IPS-20b (cell line): ENCODE results near the gene FAM219A.

Experiments used
- H3K27ac ChIP-seq: one replicate; pipeline ENCODE4 v1.5.1; 2013; ENCODE audit warnings: low read length
- H3K27me3 ChIP-seq: 2 replicates; pipeline ENCODE4 v1.6.1; 2013; ENCODE audit warnings: mild to moderate bottlenecking, low read length, inconsistent platforms; ENCODE audit not compliant: insufficient read depth
- H3K36me3 ChIP-seq: 2 replicates; pipeline ENCODE4 v1.6.1; 2013; ENCODE audit warnings: low read depth, mild to moderate bottlenecking, inconsistent platforms, low read length, moderate library complexity; ENCODE audit not compliant: insufficient read depth
- H3K4me1 ChIP-seq: 2 replicates; pipeline ENCODE4 v1.6.1; 2013; ENCODE audit warnings: mild to moderate bottlenecking, control low read depth, inconsistent platforms, low read length, moderate library complexity; ENCODE audit not compliant: insufficient read depth
- H3K4me3 ChIP-seq: 2 replicates; pipeline ENCODE4 v1.5.1; 2013; ENCODE audit warnings: mild to moderate bottlenecking, low read length, inconsistent platforms
- H3K9ac ChIP-seq: 2 replicates; pipeline ENCODE4 v1.6.1; 2013; ENCODE audit warnings: low read depth, mild to moderate bottlenecking, inconsistent platforms, low read length, moderate library complexity
- H3K9me3 ChIP-seq: 2 replicates; pipeline ENCODE4 v1.6.1; 2013; ENCODE audit warnings: mild to moderate bottlenecking, low read depth, low read length, inconsistent platforms; ENCODE audit not compliant: insufficient read depth

FAM219A gene

DNA sequence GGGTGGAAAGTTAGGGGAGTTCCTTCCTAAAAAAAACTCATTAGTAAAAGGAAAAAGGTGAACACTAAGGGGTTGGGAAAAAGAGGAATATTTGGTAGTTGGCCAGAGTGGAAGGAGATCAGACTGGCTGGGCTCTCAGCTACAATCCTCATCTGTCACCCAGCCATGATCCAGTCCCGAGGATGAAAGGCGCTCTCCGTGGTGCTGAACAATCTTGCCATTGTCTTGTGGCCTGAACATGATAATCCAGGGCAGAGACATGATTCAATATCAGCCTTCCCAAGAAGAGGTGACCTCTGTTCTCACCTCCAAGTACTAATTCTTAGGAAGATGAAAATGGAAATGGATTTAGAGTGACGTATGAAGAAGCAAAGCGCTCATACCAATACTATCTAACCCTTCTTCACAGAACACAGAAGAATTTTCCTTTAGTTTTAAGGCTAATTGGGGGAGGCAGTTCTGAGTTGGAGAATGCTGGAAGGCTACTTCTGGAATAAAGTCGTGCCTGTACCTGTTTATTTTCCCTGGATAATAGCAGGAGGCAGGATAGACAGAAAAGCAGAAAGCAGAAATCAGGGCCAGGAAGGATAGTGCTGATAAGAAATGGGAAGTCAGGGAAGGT lies 45.0 kb downstream of the FAM219A start:
- no peaks in the 10 kb centered on the region for H3K4me1 ChIP-seq
- no peak overlapping the region for H3K27ac ChIP-seq
- H3K9ac ChIP-seq, result no peak overlapping the region
- H3K36me3 ChIP-seq, result no peaks in the 10 kb centered on the region
- no peak overlapping the region for H3K4me3 ChIP-seq
- H3K9me3 ChIP-seq, result no peaks in the 10 kb centered on the region
- no peaks in the 10 kb centered on the region for H3K27me3 ChIP-seq

DNA sequence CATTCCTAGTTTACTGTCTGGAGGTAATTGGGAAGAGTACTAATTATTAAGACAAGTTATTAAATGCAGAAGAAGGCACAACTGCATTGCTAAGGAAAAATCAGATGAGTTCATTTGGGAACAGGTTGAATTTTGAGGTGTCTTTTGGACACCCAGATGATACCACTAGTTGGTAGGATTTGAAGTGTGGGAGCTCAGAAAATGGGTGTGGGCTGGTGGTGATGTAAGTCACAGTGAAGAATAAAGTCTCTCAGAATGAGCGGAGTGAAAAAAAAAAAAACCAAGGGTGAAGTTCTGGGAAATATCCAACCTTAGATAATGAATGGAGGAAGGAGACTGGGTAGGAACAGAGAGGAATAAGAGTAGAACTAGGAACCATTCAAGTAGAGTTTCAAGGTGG lies 46.0 kb downstream of the FAM219A start:
- Histone ChIP-seq H3K36me3 (no peaks in the 10 kb centered on the region), H3K9ac (no peak overlapping the region), H3K9me3 (no peaks in the 10 kb centered on the region), H3K27ac (no peak overlapping the region), H3K4me3 (no peak overlapping the region), H3K27me3 (no peaks in the 10 kb centered on the region), H3K4me1 (no peaks in the 10 kb centered on the region)

DNA sequence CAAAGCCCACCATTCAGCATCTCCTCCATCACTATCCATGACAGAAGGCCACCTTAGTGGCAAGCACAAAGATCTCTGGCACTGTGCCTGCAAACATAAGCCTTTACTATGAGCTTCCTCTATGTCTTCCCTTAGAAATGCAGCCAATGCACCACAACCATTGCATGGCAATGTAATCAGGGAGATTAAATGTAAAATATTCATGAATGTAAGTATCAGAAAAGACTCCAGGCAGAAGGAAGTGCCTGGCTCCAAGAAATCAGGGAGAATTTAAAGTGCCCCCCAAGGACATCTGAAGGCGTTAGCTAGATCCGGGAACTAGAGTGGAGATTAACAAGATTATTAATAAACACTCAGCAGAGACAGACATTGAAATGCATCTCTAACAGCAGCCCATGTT lies 49.2 kb downstream of the FAM219A start:
- Histone ChIP-seq H3K36me3 (no peaks in the 10 kb centered on the region), H3K9me3 (no peaks in the 10 kb centered on the region), H3K4me1 (no peaks in the 10 kb centered on the region), H3K27me3 (no peaks in the 10 kb centered on the region), H3K27ac (no peak overlapping the region), H3K9ac (no peak overlapping the region), H3K4me3 (no peak overlapping the region)

DNA sequence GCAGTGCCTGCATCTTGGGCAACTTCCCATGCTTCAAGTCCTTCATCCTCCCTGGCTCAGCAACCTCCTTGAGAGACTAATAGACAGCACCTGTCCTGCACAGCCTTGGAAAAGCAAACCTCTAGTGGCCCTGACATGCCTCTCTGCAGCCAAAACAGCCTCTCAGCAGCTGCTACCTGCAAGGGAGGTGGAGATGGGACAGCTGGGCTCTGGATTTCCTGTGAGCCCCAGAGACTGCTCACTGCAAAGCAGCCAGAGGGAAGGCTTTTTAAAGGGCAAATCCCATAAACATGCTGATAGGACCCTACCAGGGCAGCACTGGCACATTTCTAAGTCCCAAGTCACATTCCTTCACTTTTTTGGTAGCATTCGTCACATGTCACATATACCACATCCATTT lies 50.2 kb downstream of the FAM219A start:
- Histone ChIP-seq H3K9ac (no peak overlapping the region), H3K36me3 (no peaks in the 10 kb centered on the region), H3K4me1 (no peaks in the 10 kb centered on the region), H3K27ac (no peak overlapping the region), H3K4me3 (no peak overlapping the region), H3K27me3 (no peaks in the 10 kb centered on the region), H3K9me3 (no peaks in the 10 kb centered on the region)

DNA sequence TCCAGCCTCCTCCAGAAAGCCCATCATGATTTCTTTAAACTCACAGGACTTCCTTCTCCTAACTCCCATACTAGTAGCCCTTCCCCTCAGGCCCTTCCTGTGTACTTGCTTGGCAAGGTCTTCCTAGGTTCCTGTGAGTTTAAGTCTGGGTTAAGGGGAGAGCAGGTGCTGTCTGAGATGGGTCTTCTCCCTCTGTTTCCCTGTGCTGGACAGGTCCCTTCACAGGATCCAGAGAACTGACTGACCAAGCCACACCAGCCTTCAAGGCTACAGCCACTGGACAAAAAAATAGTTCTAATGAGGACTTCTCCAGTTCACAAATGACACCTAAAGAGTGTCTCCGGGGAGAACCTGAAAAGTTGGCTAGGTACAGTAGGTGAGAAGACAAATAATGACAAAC lies 52.2 kb downstream of the FAM219A start:
- Histone ChIP-seq H3K9me3 (no peaks in the 10 kb centered on the region), H3K9ac (no peak overlapping the region), H3K4me1 (no peaks in the 10 kb centered on the region), H3K4me3 (no peak overlapping the region), H3K27me3 (no peaks in the 10 kb centered on the region), H3K36me3 (no peaks in the 10 kb centered on the region), H3K27ac (no peak overlapping the region)

DNA sequence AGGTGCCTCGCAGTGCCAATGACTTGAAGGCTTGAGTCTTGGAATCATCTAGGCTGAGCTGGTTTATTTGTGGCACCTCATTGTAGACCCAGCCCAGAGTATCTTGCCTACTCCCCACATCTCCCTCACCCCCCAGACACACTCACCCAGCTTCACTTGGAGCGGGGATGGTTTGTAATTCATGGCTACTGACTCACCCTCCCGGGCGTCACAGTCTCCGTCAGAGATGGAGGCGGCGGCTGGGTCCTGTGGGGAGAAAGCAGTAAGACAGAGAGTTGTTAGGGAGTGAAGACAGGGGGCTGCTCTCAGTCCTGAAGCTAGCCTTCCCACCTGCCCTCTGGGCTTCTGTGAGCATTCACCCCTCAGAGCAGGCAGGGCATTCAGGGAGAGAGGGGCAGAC lies 52.7 kb downstream of the FAM219A start:
- H3K27me3 ChIP-seq, result no peaks in the 10 kb centered on the region
- no peaks in the 10 kb centered on the region for H3K36me3 ChIP-seq
- H3K4me3 ChIP-seq, result no peak overlapping the region
- no peak overlapping the region for H3K27ac ChIP-seq
- H3K9ac ChIP-seq, result no peak overlapping the region
- H3K4me1 ChIP-seq, result no peaks in the 10 kb centered on the region
- no peaks in the 10 kb centered on the region for H3K9me3 ChIP-seq

DNA sequence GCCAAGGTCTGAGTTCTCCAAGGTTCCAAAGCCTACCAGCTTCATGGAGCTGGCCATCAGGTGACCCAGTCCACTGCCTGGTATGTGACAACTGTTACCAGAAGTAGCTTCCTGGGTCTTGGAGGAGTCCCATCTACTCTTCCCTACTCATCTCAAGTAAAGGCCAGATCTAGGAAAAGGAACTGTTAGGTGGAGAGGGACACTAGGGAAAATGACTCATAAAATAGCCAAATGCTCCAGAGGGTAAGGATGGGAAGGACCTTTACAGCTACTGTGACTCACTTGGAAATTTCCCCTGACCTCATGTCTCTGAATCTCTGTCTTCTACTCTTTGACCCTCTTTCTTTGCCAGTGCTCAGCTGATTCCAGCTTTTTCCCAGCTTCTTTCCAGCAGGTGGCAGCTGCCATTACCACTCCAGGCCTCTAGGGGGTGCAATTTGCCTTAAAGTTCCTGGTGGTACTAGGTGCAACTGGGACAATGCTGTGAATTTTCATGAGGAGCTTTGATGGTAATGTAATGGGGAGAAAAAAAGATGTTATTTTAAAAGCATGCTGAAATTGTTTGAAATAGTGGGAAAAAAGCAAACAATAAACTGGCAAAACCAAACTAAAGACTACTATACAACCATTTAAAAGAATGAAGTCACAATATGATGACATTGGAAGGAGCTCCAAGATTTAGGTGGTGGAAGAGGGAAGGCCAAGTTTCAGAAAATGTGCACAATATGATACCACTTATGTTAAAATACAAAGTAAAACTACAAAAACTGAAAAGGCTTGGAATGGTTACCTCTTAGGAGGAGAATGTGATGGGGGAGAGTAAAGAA lies 54.6 kb downstream of the FAM219A start:
- Histone ChIP-seq H3K27ac (no peak overlapping the region), H3K4me1 (no peaks in the 10 kb centered on the region), H3K9ac (no peak overlapping the region), H3K9me3 (no peaks in the 10 kb centered on the region), H3K27me3 (no peaks in the 10 kb centered on the region), H3K4me3 (no peak overlapping the region), H3K36me3 (no peaks in the 10 kb centered on the region)

DNA sequence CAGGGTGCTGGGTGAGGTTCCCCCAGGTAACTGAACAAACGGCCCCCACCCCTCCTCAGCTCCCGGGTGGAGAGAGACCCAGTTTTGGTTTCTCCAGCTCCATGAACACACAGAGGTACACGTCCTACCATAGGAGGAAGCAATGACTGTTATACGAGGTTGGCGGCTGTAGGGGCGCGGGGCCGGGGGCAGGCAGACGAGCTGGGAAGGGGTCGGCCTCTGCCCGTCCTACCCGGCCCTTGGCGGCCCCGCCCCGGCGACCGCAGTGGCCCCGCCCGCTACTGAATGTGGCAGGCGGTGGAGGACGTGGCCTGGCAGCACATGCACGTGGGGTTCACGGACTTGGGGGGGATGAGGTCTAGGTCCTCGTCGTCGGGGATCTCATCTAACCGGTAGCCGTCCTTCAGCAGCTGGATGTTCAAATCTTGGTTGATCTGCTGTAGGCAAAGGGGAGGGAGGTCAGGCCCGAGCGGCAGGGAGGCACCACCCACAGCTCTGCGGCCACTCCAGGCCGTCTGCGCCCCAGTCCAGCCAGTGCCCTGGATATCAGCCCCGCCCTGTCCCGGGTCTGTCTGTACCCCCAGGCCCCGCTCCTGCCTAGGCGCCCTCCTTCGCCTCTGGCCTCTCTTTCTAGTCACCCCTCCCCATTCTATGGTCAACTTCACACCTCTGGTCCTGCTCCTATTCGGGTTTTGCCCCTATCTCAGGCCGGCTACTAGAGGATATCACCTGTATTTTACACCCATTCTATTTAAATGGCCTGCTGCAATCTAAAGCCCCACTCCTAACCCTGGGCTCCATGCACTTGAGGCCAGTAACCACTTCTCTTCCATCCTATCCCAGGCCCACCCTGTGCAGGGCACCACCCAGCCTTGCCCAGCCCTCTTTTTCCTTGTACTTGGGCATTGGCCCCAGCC lies 57.4 kb downstream of the FAM219A start:
- Histone ChIP-seq H3K27me3 (no peaks in the 10 kb centered on the region), H3K9me3 (no peaks in the 10 kb centered on the region), H3K9ac (no peak overlapping the region), H3K27ac (no peak overlapping the region), H3K4me1 (no peaks in the 10 kb centered on the region), H3K4me3 (no peak overlapping the region), H3K36me3 (no peaks in the 10 kb centered on the region)

DNA sequence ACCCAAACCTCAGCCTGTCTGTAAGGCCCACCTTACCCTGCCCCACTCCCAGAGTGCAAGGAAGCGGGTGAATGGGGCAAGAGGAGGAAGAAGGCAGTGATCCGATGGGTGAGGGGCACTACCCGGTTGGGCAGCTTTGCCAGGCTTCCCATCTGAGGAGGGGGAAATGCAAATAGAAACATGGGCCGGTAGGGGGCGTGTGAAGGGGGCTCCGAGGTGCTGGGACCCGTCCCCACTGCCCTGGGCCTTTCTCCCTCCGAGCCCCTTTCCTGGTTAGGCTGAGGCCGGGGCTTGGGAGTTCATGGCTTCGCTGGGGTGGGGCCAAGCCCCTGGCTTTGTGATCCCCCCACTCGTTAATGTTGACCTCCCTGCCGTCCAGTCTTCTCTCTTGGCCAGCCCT lies 58.1 kb downstream of the FAM219A start:
- H3K9me3 ChIP-seq, result no peaks in the 10 kb centered on the region
- H3K36me3 ChIP-seq, result no peaks in the 10 kb centered on the region
- no peak overlapping the region for H3K27ac ChIP-seq
- H3K9ac ChIP-seq, result no peak overlapping the region
- H3K4me1 ChIP-seq, result no peaks in the 10 kb centered on the region
- no peaks in the 10 kb centered on the region for H3K27me3 ChIP-seq
- H3K4me3 ChIP-seq, result no peak overlapping the region

DNA sequence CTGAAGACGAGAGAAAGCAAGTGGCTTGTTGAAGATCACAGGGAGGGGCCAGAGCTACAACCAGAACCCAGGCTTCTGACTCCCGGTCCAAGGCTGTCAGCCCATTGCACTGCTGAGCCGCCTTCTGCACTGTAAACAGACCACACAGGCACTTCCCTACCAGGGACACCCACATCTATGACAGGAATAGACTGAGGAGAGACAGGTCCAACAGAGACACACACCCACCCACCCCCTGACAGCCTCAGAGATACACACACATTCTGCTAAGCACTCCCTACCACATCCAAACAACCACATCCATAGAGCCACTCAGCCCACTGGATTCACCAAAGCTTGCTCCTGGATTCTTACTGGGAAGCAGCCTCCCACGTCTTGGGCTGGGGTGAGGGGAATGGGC lies 58.6 kb downstream of the FAM219A start:
- no peaks in the 10 kb centered on the region for H3K4me1 ChIP-seq
- no peak overlapping the region for H3K4me3 ChIP-seq
- no peaks in the 10 kb centered on the region for H3K27me3 ChIP-seq
- H3K9me3 ChIP-seq, result no peaks in the 10 kb centered on the region
- no peaks in the 10 kb centered on the region for H3K36me3 ChIP-seq
- H3K27ac ChIP-seq, result no peak overlapping the region
- no peak overlapping the region for H3K9ac ChIP-seq

DNA sequence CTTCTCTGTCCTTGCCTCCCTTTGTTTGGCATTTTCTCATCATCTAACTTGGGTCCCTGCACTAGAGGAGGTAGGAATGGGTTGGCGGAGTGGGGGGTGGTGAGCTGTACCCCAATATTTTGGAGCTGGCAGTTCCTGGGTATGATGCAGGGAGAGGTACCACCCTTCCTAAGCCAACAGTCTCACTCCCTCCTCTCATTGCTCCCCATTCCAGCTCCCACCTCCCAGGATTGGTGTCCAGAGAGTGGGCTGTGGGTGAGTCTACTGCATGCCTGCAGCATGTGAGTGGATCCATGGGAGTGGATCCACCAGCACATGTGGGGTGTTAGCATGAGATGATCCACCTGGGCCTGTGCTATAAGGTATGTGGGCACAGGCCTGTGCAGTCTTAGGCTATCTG lies 59.5 kb downstream of the FAM219A start:
- no peaks in the 10 kb centered on the region for H3K27me3 ChIP-seq
- no peaks in the 10 kb centered on the region for H3K9me3 ChIP-seq
- no peak overlapping the region for H3K27ac ChIP-seq
- H3K4me1 ChIP-seq, result no peaks in the 10 kb centered on the region
- H3K36me3 ChIP-seq, result no peaks in the 10 kb centered on the region
- no peak overlapping the region for H3K4me3 ChIP-seq
- H3K9ac ChIP-seq, result no peak overlapping the region
